Activated CD4-positive, CD25-positive, alpha-beta regulatory T cell (primary cell): ENCODE results near the gene SLC46A1.
A peak's percentile ranks its signal among the peaks of the same experiment; 100 is the strongest.
"Not testable (repeated sequence)": the region's sequence is repeated elsewhere in the genome, so short reads cannot be mapped to it uniquely, and the experiment has no call there.

Experiments
- DNase-seq, 4 experiments: peaks; one replicate each; lab custom pipeline; 2025; lab: John Stamatoyannopoulos, UW

The SLC46A1 gene

DNA sequence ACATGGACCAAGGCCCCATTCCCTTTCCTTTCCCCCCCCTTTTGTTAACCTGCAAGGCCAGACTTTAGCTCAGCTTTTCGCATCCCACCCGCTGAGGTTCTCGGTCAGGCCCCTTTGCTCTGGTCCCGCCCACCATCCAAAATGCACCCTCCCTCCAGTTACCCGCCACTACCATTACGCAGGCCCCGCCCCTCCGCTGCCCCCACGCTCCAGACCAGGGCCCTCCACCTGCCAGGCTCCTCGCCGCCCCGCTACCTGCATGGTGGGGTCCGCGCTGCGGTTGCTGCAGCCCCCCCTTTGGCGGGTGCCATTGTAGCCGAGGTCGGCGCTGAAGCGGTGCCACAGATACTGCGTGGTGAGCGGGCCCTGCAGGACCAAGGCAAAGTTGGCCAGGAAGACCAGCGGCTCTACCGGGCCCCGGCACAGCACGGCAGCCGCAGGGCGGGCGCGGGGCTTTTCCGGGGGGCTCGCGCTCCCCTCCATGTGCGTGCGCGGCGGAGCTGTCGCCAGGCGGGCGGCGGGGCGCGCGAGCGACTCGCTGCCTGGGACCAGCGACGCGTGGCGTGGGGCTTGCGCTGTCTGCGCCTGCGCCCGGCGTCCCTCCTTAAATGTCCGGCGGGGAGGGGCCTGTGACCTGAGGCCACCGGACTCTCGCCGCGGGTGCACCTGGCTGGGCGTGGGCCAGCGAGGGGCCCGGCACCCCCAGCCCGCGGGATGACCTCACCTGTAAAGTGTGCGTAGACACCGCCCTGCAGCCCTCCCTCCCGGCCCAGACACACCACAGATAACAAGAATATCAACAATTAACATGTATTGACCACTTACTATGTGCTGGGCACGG is at the start of gene SLC46A1:
Gene SLC46A1, minus strand, starts transcription at position 581 of the 841 bp plus-strand sequence. Its CDS starts 98 bp downstream, at position 483.
- peak in 1 of 4 experiments; percentile 34 for DNase-seq

DNA sequence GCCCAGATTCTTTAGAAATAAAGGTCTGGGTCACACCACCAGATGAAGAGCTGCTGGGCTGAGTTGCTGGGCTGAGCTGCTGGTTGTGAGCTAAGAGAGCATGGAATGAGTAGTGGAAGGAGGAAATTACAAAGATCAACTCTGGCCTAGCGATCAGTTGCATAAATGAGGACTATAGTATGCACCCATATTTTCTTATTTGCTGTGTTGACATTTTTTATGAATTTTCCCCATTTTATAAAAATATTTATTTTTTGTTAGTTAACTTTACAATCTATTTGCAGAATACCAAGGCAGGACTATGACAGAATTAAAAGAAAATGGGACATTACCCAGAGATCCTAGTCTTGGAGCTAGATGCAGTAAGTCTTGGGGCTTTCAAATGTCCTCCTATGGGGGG is 43.8 kb upstream of the SLC46A1 start:
- no peak for DNase-seq

DNA sequence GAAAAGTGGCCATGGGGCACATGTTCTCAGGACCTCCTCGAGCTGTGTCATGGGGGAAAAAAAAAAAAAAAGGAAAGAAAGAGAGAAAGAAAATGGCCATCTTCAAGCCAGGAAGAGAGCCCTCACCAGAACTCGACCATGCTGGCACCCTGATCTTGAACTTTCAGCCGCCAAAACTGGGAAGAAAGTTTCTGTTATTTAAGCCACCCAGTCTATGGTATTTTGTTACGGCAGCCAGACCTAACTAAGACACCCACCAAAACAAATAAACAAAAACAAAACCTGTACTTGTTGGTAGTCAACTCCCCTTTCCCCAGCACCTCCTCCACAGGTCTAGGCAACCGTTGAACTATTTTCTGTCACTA is 41.4 kb upstream of the SLC46A1 start:
- no peak for DNase-seq

DNA sequence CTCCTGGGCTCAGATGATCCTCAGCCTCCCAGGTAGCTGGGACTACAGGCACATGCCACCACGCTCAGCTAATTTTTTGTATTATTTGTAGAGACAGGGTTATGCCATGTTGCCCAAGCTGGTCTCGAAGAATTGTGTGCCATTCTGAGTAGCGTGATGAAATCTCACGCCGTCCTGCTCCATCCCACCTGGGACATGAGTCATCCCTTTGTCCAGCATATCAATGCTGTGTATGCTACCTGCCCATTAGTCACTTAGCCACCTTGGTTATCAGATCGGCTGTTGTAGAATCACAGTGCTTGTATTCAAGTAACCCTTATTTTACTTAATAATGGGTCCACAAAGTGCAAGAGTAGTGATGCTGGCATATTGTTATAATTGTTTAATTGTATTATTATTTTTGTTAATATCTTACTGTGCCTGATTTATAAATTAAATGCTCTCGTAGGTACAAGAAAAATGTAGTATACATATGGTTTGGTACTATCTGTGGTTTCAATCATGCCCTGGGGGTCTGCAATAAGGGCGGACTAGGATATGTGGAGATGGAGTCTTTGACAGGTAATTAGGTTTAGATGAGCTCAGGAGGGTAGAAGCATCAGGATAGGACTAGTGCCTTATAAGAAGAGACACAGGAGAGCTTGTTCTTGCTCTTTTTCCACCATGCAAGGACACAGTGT is 40.8 kb upstream of the SLC46A1 start:
- DNase-seq: no peak

DNA sequence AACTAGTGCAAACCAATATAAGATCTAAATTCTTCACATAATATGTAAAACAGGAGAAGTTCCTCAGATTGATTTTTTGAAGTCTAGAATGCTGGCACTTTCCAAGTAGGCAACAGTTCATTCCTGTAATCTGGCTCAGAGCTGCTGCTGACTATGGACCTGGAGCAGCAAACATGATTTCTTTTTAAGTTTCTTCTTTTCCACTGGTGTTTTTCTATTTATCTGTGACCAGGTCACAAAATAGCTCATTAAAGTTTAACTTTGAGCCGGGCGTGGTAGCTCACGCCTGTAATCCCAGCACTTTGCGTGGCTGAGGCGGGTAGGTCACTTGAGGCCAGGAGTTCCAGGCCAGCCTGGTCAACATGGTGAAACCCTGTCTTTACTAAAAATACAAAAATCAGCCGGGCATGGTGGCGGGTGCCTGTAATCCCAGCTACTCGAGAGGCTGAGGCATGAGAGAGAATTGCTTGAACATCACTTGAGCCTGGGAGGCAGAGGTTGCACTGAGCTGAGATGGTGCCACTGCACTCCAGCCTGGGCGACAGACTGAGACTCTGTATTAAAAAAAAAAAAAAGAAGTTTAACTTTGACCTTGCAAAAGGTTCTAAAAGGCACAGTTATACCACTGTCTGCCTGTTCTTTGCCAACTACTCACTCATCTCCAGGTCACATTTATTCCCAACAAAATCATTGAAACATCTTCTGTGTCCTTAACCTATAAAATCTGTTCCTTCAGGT is 38.1 kb upstream of the SLC46A1 start:
- DNase-seq: no peak

DNA sequence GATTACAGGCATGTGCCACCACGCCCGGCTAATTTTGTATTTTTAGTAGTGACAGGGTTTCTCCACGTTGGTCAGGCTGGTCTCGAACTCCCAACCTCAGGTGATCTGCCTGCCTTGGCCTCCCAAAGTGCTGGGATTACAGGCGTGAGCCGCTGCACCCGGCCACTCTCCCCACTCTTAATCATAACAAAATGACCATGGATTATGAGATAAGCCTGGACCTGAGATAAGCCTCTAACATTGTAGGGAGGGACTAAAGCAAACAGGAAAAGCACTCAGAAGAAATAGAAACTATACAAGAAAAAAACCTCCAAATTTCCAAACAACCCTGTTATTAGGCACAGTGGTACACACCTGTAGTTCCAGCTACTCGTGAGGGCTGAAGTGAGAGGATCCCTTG is 28.3 kb upstream of the SLC46A1 start:
- not testable (repeated sequence) for DNase-seq

DNA sequence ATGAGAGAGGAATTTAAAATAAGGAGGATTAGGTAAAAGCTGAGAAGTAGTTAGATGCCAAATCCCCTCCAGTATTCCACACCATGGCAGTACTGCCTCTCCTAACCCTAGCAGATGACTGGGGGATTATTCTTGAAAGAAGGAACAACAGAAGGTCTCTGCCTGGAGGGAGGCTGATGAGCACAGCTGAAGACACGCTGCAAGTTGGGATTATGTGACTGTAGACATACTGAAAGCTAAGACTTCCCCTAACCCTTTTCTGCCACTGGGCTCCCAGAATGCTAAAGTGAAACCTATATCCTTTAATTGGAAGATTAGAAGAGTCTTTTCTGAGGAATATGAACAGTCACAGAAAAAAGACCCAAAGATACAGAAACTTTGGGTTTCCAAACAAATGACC is 27.7 kb upstream of the SLC46A1 start:
- DNase-seq: no peak

DNA sequence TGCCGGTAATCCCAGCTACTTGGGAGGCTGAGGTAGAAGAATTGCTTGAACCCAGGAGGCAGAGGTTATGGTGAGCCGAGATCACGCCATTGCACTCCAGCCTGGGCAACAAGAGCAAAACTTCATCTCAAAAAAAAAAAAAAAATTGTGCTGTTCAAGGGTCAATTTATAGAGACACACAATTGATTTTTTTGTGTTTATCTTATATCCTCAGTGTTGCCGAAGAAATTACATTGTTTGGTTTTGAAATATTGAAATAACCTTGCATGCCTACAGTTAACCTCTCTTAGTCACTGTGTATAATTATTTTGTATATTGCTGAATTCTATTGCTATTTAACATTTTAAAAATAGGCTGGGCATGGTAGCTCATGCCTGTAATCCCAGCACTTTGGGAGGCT is 22.0 kb upstream of the SLC46A1 start:
- not testable (repeated sequence) for DNase-seq

DNA sequence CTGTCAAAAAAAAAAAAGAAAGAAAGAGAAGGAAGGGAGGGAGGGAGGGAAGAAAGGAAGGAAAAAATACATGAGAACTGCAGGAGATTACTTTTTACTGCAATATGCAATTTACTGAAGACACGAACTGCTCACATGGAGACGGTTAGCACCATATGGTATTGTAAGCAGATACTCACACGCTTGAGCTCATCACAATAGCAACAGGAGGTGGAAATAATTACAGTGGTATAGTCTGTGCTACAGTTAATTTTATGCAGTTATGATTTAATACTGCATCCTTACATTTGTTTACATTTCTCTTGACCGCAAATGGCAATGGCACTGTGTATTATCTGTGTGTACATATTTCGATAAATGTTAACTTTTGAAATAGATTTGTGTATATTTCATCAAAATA is 21.4 kb upstream of the SLC46A1 start:
- DNase-seq: no peak

DNA sequence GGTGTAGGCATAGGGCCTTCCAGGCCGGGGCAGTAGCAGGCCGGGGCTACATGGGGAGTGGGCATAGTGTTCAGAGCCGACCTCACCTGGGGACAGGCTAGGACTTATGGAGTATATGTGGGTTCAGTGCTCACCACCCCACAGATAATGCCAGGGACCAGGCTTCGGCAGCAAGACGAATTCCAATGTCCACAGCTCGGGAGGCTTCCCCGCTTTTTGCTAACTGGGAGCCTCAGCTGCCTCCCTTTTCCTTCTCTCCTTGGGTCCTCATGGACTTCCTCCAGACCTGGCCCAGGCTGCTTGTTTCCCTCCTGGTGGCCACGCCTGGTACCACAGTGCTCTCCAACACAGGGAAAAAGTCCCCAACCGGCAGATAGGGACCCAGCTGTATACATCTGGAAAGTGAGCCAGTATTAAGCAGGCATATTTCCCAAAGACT is 20.1 kb upstream of the SLC46A1 start:
- no peak for DNase-seq

DNA sequence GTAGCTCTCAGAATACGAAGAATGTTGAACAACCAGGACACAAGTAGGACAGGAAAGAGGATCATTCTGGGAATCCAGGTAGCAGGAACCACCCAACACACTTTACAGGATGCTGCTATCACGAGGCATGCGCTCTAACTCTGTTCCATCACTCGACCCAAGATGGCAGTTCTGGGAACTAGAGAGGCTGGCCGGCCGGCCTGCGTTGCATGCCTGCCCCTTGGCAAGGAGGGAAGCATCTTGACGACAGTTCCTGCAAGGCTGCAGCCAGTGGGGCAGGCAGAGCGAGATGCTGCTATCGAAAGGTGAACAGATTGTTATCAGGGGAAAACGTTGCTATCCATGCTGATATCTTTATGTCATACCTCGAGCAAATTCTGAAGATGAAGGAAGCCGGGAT is 19.2 kb upstream of the SLC46A1 start:
- DNase-seq: no peak

DNA sequence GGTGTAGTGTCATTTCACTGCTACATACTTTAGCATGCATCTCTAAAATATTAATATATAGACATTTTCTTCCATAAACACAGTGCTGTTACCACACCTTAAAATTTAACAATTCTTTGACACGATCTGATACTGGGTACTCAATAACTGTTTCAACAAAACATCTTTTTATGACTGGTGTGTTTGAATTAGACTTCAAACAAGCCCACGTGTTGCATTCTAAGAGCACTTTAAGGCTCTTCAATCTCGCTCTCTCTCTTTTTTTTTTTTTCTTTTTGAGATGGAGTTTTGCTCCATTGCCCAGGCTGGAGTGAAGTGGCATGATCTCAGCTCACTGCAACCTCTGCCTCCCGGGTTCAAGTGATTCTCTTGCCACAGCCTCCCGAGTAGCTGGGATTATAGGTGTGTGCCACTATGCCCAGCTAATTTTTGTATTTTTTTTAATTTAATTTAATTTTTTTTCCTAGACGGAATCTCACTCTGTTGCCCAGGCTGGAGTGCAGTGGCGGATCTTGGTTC is 15.8 kb upstream of the SLC46A1 start:
- DNase-seq: no peak

DNA sequence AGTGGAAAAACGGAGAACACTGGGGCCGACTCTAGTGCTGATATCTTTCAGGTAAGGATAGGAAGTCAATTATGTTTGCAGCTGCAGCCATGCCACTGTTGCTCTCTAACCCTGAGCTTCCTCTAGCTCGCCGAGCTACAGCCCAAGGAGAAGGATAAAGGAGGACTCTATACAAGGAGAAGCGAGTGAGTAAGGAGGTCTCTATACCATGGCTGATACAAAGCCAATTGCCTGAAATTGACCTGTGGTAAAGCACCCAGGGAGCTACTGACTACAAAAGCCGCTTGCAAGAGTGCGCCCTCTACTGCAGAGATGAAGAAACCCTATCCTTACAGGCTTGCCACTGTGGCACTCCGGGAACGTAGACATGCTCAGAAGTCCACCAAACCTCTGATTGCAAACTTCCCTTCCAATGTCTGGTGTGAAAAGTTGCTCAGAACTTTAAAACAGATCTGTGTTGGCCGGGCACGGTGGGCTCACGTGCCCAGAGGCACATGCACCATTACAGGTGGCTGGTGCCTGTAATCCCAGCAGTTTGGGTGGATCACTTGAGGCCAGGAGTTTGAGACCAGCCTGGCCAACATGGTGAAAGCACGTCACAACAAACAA is 10.8 kb upstream of the SLC46A1 start:
- peak in 2 of 4 experiments; percentile 2 to 8 for DNase-seq

DNA sequence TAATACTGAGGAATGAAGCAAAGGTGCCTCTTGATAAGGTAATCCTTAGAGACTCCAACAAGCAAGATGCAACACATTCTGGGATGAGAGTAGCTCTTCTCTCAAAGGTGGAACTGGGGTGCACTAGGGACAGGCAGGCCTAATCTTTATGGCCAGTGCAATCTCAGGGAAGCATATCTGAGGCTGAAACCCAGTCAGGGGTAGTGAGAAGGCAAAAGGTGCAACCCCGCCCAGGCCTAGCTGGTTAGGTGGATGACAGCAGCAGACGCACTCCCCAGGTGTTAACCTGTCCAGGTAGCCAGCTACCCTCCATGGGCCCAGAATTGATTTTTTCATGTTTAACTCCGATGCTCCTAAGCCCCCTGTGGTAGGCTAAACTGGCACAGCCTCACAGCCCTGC is 9.9 kb upstream of the SLC46A1 start:
- no peak for DNase-seq

DNA sequence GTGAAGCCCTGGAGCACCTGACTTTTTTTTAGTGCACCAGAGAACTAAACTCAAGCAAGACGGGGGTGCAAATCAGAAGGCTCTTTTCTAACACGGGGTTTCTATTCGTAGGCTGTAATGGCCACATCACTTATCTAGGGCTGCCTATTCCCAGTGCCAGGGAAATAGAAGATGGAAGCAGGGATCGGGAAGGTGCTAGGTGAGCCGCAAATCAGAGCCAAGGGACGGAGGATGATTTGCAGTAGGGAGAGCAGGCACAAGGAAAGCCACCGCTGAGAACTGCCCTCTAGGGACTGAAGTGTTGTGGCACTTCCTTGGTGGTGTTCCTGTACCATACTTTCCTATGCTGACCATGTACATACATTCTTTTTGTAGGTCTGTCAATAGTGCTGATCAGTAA is 7.8 kb upstream of the SLC46A1 start:
- no peak for DNase-seq

DNA sequence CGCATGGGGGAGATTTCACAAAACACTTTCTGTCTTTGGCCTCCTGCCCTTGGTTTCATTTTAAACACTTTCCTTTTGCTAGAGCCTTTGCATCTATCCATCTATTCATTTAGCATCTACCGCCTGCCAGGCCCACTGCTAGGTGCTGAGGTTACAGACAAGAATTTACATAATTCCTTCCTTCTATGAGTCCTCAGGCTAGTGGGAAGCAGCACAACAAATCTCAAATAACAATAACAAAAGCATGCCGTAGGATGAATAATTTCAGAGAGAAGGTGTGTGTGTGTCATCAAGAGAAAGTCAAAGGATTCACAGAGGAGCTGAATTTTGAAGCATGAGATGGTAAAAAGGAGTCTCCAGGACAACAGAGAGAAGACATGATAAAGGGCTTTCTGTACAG is 6.1 kb upstream of the SLC46A1 start:
- no peak for DNase-seq

DNA sequence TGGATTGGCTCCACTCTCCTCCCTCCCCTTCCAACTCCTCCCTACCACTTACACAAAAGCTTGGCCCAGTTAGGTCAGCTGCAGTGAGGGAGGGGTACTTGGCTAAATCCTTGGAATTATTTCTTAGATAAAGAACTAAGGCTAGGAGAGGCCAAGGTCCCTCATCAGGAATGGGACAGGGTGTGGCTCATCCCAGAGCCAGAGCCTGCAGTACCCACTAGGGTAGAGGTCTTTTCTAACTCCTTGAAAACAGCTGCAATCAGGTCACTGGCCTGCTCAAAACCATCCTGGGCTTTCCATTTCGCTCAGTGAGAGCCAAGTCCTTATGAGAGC is 1.9 kb upstream of the SLC46A1 start:
- no peak for DNase-seq

DNA sequence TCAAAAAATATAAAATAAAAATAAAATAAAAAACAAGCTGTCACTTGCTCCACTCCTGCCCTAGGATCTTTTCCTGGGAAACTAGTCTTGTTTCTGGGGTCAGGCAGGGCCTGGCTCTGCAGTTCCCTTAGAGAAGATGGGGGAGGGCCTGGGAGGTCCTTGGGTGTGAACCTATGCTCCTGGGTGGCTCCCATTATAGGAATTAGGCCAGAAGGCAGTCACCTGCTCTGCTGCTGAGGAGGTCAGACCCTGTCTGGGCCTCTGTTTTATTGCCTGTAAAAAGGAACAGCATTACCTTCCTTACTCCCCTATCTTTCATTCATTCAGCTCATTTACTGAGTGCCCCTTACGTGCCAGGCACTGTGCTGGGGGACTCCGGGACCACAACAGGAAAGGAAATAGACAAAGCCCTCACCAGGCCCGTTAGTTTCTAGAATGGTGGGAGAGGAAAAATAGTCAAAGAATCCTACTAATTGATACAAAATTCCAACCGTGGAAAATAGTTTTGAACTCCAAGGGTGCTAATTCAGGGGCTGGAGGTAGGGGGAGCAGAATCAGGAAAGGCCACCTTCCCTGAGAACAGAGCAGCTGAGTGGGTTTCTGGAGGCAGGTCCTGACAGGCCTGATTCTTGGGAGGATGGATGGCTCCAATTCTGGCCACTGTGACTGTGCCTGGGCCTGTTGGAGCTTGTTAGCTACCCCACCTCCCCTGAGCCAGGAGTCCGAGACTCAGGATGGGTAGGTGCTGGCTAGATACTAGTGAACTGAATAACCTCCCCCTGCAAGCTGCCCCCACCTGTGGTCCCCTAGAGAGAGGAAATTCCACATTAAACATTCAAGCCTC is 1.3 kb upstream of the SLC46A1 start:
- DNase-seq: no peak

DNA sequence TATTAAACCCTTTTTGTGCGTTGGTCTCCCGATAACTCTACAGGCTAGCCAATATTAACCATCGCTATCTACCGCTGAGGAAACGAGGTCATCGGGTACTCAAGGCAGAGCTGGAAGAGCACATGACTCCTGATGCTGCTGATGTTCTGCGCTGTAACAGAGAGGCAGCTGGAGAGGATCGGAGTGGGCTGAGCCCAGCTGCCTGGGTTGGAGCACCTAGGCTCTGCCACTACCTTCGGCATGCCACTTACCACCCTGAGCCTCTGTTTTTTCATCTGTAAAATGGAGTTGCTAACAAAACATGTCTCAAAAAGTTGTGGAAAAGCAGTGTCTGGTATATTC is 432 bp upstream of the SLC46A1 start:
- no peak for DNase-seq

DNA sequence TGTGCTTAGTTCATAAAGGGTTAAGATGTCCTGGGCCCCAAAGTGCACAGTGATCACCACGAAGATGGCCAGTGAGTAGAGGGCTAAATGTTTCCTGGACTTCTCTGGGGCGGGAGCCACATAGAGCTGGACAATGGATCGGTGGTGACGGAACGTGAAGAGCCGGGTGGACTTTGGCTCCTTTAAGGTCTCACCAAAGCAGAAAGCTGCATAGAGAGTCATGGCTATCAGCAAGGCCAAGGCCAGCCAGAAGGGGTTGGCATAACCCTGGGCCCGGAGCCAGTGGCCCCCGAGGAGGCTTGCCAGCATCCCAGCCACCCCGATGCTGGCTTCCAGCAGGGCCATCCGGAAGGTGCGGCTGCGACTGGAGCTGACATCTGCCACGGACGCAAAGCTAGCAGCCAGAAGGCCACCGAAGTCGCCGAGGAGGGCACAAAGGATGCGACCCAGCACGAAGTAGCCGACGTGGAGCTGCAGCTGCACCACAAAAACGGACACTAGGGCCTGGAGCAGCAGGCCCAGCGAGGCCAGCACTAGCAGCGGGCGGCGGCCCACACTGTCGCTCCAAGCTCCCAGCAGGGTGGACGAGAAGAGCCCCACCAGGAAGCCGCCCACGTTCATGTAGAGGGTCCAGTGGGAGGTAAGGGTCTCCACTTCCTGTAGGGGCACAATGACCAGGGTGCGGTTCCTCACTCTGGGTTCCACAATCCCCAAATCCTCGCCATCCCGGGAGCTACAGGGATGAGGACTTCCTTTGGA is 1.0 kb downstream of the SLC46A1 start:
- DNase-seq: no peak

DNA sequence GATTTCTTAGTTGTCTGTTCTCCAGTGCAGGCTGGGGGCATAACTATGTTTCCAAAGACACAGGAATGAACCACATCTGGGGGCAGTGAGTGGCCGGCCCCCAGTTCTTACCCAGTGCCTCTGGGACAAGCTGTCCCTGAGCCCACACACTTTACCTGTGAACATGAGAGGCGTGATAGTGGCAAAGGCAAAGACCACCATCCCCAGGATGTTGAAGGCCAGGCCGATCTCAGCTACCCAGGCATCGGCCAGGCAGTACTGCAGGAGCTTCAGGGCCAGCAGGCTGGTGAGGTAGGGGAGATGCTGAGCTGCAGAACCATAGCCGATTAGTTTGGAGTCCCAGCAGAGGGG is 1.6 kb downstream of the SLC46A1 start:
- no peak for DNase-seq
